GM19397 (cell line): ENCODE data around the gene PTGER4.
"Not testable (repeated sequence)": the region's sequence is repeated elsewhere in the genome, so short reads cannot be mapped to it uniquely, and the experiment has no call there.

Experiments
- ATAC-seq: cut with Tn5 transposase; IDR thresholded peaks from one replicate; pipeline ENCODE4 v1.9.1; 2021; ENCODE audit warnings: mild to moderate bottlenecking, moderate library complexity; ENCODE audit not compliant: unreplicated experiment

The PTGER4 gene

DNA sequence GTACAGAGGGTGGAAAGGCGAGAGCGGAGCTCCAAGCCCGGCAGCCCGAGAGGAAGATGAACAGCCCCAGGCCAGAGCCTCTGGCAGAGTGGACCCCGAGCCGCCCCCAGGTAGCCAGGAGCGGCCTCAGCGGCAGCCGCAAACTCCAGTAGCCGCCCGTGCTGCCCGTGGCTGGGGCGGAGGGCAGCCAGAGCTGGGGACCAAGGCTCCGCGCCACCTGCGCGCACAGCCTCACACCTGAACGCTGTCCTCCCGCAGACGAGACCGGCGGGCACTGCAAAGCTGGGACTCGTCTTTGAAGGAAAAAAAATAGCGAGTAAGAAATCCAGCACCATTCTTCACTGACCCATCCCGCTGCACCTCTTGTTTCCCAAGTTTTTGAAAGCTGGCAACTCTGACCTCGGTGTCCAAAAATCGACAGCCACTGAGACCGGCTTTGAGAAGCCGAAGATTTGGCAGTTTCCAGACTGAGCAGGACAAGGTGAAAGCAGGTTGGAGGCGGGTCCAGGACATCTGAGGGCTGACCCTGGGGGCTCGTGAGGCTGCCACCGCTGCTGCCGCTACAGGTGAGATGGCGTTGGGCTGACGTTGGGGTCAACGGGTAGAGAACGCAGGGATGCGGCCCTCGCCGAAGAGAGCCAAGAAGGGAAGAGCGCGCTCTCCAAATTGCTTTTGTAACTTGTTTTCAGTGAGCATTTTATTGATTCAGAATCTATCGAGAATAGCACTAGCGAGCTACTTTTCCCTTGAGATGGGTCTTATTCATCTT, at the start of gene PTGER4:
PTGER4 (plus strand) TSS at position 3 of the 769 bp plus-strand sequence. CDS start 1,079 bp downstream, outside the sequence.
- peak; percentile 33 for ATAC-seq

DNA sequence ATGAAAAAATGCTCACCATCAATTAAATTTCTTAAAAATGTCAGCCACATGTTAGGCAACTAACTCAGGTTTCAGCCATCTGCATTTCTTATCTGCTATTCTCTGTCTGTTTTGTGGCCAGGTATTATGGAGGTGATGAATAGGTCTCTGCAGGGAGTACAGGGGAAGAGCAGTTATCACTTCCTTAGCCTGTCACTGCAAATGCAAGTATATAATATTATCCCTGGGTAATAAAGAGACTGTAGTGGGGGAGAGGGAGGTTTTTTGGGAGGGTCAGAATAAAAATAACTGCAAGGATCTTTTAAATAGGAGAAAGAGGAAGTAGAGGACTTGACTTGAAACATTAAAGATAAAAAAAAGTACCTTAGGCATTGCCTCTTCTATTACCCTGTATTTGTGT, 49.6 kb upstream of the PTGER4 start:
- no peak for ATAC-seq

DNA sequence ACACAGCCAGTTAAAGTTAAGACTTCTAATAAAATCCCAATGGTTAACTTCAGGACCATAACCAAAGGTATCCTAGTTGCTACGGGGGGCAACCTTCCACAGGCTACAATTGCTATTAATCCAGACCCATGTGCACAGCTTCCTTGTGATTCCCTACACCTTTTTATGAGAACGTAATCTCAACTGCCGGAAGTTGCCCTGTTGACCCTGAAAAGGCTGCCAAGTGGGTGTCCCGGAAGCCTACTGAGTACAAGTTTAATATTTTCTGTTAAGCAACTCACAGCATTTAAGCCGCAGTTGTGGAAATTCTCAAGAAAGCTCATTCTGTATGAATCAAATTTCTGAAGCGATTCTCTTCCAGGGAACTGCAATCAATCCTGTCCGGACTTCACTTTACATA, 48.5 kb upstream of the PTGER4 start:
- no peak for ATAC-seq

DNA sequence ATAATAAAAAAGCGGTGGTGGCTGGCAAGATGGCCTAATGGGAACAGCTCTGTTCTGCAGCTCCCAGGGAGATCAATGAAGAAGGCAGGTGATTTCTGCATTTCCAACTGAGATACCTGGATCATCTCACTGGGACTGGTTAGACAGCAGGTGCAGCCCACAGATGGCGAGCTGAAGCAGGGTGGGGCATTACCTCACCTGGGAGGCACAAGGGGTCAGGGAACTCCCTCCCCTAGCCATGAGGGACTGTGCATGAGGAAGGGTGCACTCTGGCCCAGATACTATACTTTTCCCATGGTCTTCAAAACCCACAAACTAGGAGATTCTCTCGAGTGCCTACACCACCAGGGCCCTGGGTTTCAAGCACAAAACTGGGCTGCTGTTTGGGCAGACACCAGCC, 45.6 kb upstream of the PTGER4 start:
- no peak for ATAC-seq

DNA sequence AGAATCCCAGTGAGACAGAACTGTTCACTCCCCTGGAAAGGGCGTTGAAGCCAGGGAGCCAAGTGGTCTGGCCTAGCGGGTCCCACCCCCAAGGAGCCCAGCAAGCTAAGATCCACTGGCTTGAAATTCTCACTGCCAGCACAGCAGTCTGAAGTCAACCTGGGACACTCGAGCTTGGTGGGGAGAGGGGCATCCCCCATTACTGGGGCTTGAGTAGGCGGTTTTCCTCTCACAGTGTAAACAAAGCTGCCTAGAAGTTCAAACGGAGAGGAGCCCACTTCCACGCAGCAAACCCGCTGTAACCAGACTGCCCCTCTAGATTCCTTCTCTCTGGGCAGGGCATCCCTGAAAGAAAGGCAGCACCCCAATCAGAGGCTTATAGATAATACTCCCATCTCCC, 45.1 kb upstream of the PTGER4 start:
- ATAC-seq, result no peak

DNA sequence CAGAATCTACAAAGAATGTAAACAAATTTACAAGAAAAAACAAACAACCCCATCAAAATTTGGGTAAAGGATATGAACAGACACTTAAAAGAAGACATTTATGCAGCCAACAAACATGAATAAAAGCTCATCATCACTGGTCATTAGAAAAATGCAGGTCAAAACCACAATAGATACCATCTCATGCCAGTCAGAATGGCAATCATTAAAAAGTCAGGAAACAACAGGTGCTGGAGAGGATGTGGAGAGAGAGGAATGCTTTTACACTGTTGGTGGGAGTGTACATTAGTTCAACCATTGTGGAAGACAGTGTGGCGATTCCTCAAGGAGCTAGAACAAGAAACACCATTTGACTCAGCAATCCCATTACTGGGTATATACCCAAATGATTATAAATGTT, 40.2 kb upstream of the PTGER4 start:
- ATAC-seq, result not testable (repeated sequence)

DNA sequence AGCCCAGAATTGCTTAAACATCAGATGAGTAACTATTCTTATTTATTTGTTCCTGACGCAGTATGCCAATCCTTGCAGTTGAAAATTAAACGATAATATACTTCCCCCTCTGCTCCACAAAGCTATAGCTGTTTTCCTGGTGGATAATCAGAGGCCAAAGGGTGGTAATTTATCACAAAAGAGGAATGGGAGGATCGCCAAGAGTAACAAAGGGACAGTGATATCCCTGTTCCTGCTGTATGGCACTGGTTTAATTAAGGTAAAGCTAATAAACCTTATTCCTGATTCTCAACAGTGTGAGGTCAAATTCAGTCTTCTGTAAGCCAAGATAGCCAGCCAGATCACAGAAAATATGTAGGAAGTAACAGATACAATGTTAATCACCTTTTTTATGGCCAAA, 33.4 kb upstream of the PTGER4 start:
- ATAC-seq, result no peak

DNA sequence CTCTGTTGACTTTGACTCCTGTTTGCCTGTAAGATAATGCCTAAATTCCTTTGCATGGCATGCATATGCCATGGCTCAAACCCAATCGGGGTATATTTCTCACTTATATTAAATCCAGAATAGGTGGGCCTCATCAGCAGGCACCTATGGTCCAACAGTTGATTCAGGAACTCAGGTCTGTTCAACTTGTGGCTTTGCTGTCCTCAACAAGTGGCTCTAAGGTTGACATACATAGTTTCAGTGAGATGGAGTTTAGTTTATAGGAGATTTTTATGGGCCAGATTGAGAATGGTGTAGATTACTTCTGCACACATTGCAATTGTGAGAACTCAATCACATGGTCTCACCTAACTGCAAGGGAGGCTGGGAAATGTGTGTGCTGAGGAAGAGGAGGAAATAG, 31.6 kb upstream of the PTGER4 start:
- ATAC-seq, result no peak

DNA sequence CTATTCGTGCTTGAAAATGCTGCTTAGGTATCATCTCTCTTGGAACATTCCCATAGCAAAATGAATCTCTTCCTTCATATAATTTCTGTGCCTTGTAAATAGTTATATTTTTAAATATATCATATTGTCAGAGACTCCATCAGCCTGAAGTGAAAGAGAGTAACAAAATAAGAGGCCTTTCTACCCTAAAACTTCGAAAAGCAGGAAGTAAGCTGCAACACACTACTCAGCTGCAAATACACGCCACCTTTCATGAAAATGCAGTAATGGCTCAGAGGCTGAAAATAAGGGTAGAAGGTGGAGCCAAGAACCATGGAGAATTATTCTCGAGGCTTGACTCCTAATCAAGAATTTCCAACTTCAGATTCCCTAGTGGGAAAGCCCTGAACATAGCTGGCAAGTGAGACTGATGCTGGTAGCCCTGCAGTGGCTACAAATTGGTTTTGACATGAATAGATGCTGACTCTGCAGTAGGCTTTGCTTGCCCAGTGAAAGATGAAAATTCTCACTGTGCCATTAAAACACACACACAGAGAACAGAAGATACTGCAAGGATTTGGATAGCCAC, 30.2 kb upstream of the PTGER4 start:
- no peak for ATAC-seq

GRCh38 chr5:40651201-40651600, 28.5 kb upstream of the PTGER4 start:
- ATAC-seq, result no peak

DNA sequence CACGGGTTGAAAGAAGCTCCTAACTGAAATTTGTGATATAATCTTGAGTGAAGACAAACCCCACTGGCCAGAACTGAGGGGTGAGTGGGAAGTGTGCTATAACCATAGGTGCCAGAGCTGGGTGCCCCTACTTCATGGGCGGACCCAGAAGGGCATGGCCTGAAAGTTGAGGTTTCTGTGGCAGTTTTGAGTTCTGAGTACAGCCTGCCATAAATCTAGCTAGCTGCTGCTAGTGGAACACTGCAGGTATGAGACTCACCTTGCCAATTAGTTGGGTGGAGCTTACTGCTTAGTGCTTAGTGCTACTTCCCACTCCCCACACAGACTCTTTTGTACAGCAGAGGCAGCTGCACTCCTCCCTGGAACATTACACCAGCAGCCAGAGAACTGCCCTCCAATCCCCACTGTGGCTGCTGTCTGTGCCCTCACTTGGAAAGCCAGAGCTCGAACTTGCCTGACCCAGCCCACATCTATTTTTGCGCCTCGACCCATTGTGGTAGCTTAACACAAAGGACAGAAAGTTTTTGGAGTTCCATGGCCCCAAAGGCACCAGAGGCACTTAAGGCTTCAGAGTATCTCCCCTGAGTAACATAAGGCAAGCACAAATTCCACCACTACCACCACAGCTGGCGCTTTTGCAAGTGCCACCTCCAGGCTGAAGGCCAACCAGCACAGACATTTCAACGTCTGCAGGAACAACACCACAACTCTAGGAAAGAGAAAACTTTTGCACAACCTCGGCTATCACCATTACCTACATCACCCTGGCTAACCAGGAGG, 27.1 kb upstream of the PTGER4 start:
- no peak for ATAC-seq

DNA sequence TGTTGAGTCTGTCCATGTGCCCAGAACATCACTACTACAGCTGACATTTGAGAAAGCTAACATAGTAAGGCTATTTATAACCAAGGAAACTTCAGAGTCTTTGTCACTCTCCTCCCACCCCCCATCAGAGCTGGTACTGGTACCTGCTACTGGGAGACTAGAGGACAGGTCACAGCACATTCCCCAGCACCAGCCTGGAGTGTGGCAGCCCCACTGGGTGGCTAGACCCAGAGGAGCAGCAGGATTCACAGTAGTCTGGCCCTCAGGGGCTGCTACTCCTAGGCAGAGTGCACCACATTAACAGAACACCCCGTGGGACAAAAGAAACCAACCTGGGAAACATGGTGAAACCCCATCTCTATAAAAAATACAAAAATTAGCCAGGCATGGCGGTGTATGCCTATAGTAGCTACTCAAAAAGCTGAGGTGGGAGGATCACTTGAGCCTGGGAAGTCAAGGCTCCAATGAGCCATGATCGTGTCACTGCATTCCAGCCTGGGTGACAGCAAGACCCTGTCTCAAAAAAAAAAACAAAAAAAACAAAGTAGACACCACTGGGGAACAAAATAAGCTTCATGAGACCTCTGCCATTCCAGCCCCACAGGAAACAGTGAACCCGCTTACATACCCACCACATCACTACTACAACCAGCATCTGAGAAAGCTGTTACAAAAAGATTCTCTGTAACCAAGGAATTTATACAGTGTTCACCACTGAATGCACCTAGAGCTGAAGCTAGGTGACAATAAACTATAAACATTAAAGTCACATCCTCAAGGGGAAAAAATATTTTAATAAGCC, 26.3 kb upstream of the PTGER4 start:
- no peak for ATAC-seq

DNA sequence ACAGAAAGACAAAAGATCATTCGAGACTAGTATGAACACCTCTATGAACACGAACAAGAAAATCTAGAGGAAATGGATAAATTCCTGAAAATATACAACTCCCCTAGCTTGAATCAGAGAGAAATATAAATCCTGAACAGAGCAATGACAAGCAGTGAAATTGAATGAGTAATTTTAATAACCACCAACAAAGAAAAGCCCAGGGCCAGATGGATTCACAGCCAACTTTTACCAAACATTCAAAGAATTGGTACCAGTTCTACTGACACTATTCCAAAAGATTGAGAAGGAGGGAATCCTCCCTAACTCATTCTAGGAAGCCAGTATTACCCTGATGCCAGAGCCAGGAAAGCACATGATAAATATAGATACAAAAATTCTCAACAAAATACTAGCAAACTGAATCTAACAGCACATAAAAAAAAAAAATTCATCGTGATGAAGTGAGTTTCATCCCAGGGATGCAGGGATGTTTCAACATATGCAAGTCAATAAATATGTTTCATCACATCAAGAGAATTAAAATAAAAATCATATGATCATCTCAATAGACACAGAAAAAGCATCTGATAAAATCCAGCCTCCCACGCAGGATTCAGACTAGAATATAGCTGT, 25.2 kb upstream of the PTGER4 start:
- no peak for ATAC-seq

GRCh38 chr5:40655138-40655537, 24.6 kb upstream of the PTGER4 start:
- no peak for ATAC-seq

- ATAC-seq, result not testable (repeated sequence)
Measured at GRCh38 chr5:40656091-40656490, 23.6 kb upstream of the PTGER4 start.

DNA sequence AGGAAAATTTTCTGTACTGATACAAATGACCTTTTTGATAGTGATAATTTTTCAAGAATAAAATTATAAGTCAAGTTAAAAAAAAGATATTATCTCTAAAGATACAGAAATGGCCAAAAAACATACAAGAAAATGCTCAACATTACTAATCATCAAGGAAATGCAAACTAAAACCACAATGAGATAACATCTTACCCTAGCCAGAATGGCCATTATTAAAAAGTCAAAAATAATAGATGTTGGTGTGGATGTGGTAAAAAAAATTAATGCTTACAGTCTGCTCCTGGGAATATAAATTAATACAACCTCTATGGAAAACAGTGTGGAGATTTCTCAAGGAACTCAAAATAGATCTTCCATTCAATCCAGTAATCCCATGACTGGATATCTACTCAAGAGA, 22.9 kb upstream of the PTGER4 start:
- ATAC-seq, result no peak

GRCh38 chr5:40660751-40661150, 19.0 kb upstream of the PTGER4 start:
- no peak for ATAC-seq

DNA sequence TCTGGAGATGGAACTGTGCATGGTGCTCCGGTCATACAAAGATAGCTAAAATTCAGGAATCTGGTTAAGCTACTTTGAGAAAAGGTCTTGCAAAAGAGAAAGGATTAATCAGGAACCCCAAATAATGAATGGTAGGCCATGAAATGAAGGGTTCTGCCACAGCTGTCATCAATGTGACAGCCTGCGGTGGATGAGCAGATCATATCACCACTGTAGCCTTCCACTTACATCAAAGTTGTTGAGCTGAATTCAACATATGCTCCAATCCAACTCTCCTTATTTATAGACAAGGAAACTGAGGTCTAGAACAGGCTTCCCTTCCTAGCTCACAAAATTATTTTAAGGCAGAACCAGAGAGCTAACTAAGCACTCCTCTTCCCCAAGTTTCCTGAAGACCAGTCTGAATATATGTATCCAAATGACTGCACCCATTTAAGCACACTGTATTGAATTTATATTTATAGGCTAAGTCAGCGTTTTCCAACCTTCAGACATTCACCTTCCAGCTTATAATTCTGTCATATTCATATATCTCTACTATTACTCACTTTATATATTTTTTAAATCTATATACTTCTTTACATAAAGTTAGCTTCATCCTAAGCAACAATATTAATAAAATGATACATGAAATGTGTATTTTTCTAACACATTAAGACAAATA, 13.9 kb upstream of the PTGER4 start:
- ATAC-seq, result no peak

DNA sequence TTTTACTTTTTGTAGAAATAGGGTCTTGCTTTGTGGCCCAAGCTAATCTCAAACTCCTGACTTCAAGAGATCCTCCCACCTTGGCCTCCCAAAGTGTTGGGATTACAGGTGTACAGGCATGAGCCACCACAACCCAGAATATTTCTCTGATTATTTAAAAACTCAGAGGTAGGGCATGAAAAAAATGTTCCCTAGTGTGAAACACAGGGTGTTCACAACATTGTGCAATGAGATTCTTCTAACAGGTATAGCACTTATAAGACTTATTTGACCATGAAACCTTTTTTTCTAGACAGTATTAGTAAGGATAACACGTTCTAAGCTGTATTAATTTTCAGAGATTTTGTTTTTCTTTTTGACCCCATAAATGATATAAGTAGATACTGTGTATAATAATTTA, 13.1 kb upstream of the PTGER4 start:
- ATAC-seq, result no peak

DNA sequence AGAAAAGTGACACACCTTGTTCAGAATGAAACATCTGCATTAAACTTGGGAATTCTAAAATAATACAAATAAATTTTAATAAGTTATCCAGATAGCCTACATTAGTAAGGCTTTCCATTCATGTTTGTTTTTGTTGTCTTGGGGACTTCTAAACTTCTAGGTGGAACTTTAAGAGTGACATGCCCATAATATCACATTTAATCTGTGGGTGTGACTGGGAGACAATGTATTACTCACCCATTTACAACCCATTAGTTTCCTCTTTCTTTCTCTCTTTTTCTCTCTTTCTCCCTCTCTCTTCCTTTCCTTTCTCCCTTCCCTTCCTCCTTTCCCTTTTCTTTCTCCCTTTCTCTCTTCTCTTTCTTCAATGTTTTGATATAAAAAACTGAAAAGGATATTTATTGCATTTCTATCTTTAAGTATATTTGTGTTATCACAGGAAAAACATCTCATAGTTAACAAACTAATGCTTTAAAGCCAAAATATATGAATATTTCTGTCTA, 12.5 kb upstream of the PTGER4 start:
- no peak for ATAC-seq
